ENCODE measurements around the gene WDR31.
A peak's percentile ranks its signal among the peaks of the same experiment; 100 is the strongest.

Gene WDR31

DNA sequence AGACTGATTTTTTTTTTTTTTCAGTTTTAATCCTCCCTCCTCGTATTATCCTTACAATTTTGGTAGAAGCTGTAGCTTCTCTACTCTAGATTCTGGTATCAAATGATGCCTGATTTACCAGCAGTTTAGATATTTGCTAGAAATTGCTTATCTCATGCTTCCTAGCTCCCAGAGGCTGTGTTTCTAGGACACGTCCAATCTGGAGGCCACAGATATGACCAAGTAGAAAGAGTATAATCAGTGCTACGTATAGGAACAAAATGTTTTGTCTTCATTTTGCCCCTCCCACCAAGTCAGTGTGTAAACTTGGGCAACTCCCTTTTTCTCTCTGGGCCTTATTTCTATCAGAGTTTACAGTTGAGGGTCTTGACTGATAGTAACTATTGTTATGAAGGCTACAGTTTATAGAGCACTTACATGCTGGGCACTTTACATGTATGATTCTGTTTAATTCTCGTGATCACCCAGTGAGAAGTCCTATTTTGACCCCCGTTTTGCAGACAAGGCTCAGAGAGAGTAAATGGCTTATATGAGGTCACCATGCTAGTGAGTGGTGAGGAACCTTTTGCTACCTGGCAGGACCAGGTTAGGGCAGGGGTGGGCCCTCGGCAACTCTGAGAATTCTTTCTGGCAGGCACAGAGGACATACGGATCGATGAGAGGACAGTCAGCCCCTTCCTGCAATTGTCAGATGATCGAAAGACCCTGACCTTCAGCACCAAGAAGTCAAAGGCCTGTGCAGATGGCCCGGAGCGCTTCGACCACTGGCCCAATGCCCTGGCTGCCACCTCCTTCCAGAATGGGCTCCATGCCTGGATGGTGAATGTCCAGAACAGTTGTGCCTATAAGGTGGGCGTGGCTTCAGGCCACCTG lies 29.1 kb upstream of the WDR31 start:
- DNase-seq (ENCODE audit: low read depth): no peak

DNA sequence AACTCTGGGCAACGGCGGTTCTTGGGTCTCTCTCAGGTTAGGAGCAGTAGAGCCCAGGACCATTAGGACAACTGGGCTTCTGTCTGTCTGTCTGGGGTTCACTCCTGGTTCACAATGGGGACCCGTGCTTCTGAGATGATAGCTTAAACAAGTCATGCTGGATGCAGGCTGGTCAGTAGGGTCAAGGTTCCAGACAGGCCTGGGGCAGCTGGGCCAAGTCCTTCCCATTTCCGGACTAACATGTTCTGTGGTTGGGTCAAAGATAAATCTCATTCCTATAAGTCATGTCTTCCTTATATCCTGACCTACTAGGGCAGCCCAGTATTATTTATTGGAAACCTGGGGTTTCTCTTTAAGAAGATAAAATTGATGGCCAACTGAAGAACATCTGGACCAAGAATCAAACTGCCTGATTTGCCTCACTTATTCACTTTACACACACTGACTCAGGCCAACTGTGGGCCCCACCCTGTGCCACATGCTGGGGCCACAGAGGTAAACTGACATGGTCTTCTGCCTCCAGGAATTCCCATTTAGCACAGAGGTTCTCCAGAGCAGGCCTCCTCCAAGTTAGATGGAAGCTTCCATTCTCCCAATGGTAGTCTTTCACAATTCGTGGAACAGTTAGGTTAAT lies 28.4 kb upstream of the WDR31 start:
- no peak for DNase-seq (ENCODE audit: low read depth)

DNA sequence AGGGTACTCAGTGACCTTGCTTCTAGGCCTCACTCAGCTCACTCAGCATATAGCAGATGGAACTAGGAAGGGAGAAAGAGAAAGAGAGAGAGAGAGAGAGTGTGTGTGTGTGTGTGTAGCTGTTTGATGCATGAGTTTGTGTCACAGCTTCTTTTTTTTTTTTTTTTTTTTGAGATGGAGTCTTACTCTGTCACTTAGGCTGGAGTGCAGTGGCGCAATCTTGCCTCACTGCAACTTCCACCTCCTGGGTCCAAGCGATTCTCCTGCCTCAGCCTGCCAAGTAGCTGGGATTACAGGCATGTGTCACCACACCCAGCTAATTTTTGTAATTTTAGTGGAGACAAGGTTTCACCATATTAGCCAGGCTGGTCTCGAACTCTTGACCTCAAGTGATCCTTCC lies 25.6 kb upstream of the WDR31 start:
- DNase-seq (ENCODE audit: low read depth): peak; percentile 19

- no peak for DNase-seq (ENCODE audit: low read depth)
These were observed 24.9 kb upstream of the WDR31 start for GRCh38 chr9:113364951-113365350.

GRCh38 chr9:113363336-113363735 lies 23.3 kb upstream of the WDR31 start:
- DNase-seq (ENCODE audit: low read depth): no peak

- peak; percentile 16 for DNase-seq (ENCODE audit: low read depth)
These were observed 21.4 kb upstream of the WDR31 start for GRCh38 chr9:113361304-113362018.

DNA sequence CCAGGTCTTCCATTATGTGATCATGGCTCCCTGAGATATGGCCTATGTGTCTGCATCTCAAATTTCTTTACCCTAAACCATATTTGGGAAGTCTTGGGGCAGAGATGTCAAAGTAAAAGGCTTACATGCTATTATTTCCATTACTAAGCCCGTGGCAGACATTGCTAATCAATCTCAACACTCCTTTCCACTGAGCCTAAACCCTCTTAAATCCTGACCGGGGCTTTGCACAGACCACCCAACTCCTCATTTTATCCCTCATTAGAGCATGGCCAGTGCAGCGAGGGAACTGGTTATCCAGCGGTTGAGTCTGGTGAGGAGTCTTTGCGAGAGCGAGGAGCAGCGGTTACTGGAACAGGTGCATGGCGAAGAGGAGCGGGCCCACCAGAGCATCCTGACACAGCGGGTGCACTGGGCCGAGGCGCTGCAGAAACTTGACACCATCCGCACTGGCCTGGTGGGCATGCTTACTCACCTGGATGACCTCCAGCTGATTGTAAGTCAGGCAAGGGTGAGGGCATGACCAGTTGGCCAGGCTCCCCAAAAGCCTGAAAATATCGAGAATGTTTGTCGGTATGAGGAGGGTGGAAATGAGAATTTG lies 20.3 kb upstream of the WDR31 start:
- no peak for DNase-seq (ENCODE audit: low read depth)

DNA sequence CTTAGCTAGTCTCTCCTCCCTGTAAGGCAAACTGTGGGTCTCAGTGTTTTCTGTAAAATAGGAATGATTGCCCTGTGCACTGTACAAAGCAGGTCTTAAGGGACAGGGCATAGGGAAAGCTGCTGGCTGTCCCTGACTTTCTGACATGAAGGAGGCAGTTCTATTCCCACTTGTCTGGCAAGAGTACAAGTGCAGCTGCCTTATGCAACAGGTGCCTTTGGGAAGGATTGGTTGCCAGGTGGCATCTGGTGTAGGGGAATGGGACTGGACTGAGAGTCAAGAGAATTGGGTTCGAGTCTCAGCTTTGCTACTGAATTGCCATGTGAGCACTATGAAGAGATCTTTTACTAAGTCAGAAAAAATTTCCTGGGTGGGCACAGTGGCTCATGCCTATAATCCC lies 19.3 kb upstream of the WDR31 start:
- no peak for DNase-seq (ENCODE audit: low read depth)

DNA sequence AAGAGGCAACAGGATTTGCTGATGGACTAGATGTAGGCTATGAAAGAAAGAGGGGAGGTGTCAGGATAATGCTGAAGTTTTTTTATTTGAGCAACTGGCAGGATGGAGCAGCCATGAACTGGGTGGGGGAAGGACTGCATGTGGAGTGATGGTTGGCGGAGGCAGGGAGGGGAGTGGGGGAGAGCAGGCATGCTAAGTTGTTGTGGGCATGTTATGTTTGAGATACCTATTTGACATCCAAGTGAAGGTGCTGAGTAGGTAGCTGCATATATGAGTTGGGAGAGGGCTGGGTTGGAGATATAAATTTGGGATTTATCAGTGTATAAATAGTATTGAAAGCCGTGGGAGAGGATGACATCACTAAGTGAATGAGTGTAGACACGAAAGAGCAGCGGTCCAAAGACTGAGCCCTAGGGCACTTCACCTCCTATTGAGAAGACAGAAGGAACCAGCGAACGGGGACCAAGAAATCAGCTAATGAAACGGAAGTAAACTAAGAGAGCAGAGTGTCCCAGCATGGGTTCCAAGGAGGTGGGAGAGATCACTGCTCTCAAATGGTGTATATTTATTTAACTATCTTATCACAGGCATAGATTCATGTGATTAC lies 16.7 kb upstream of the WDR31 start:
- no peak for DNase-seq (ENCODE audit: low read depth)

- peak; percentile 29 for DNase-seq (ENCODE audit: low read depth)
These were observed 15.0 kb upstream of the WDR31 start for GRCh38 chr9:113355040-113355596.

DNA sequence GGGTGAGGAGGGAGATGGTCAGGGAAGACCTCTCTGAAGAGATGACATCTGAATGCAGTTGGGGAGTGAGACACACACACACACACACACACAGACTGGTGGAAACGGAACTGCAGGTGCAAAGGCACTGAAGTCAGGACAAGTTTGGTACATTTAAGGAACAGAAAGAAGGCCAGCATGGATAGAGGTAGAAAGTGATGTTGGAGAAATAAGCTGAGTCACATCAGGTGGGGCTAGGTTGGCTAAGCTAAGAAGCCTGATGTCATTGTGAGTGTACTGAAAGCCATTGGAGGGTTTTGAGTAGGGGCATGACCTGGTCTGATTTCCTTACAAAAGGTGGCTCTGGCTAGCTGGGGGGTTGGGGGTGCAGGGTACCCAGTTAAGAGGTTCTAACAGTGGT lies 12.3 kb upstream of the WDR31 start:
- no peak for DNase-seq (ENCODE audit: low read depth)

DNA sequence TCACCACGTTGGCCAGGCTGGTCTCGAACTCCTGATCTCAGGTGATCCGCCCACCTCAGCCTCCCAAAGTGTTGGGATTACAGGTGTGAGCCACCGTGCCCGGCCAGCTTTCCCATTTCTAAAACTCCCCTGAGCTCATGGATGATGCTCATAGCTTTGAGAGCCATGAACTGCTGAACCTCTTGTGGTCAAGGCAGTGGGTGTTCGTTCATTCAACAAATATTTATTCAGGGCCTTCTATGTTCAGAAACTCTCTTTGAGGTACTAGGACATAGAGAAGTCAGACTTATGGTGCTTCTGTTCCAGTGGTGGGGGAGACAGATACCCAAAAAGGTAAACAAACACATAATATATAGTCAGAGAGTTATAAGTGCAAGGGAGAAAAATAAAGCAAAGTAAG lies 11.9 kb upstream of the WDR31 start:
- DNase-seq (ENCODE audit: low read depth): no peak

DNA sequence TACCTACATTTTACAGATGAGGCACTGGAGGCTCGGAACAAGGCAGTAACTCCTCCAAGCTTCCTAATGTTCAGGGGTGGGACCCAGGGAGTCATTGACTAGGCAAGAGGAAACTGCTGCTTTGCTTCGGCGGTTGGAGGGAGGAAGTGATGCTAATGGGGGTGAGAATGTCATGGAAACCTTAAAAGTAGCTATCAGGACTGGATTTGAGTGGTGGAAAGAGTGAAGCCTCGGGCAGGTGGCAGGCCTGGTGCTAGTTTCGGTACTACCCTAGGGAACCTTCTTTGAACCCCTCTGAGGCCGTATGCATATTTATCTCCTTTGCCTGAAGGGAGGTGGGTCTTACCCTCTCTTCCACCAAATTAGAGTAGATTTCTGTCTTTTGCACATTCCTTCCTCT lies 10.9 kb upstream of the WDR31 start:
- no peak for DNase-seq (ENCODE audit: low read depth)

DNA sequence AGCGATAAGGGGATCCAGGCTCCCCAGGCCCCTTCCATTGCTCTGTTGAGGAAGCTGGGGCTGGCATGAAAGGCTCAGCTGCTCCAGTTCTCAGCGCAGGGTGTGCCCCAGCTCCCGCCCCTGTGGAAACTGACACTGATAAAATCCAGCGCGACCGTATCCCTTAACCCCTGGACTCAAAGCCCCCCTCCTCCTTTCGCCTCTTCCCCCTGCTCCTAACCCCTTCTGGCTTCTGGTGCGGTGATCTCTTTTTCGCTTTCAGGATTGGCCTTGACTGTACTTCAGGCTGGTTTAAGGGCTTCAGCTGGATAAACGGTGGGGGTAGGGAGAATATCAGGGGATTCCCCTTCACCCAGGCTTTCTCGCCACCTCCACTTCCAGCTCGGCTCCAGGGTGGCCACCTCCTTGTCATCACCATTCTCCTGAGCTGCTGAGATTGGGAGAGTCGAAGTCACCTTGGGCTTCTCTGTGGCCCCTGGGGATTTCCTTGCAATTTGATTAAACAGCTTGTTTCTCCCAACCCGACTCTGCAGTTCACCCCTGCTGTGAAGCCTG lies 10.1 kb upstream of the WDR31 start:
- no peak for DNase-seq (ENCODE audit: low read depth)

- no peak for DNase-seq (ENCODE audit: low read depth)
These were observed 9.5 kb upstream of the WDR31 start, which contains the start of gene BSPRY for GRCh38 chr9:113349445-113350094. Gene BSPRY, plus strand, starts transcription at chr9:113349541. Its CDS starts 39 bp downstream, at chr9:113349580.

- no peak for DNase-seq (ENCODE audit: low read depth)
These were observed 9.0 kb upstream of the WDR31 start for GRCh38 chr9:113349066-113349444.

GRCh38 chr9:113348437-113348836 lies 8.4 kb upstream of the WDR31 start:
- no peak for DNase-seq (ENCODE audit: low read depth)

GRCh38 chr9:113345671-113346070 lies 5.6 kb upstream of the WDR31 start:
- DNase-seq (ENCODE audit: low read depth): no peak

DNA sequence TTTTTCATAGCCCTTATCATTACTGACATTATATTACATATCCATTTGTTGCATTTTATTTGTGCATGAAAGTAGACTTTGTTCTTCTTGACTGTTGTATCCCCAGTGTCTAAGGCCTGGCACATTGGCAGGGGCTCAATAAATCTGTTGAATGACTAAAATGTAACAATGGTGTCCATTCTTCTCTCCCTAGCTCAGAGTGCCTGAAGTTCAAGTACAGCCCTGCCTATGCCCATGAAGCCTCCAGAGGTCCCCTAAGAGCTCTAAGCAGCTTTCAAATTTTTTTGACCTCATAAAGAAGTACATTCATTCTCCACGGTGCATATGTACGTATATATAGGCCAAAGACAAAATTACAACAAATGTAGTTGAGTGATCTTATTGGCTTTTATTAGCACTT lies 5.1 kb upstream of the WDR31 start:
- DNase-seq (ENCODE audit: low read depth): no peak

DNA sequence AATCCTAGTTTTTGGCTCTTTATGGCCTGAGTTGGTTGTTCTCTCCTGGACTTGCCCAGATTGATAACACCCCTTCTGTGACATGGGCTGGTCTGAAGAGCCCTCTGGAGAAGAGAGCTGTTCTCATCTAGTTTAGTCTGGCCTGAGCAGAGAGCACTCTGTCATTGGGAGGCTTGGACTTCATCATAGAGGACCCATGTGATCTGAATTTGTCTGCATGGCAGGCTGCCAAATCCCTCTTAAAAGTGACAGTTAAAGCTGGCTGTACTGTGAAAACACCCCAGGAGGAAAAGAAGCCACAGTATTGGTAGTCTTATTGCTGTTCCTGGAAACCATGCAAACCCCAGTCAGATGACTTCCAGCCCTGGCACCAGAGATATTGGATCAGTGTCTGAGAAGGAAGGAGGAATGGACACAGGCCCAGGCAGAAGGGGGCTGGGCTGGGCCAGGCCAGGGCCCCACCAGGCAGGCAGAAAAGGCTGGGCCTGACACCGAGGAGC lies 3.7 kb upstream of the WDR31 start:
- peak; percentile 34 for DNase-seq (ENCODE audit: low read depth)
